Endothelial cell of umbilical vein (primary cell): ENCODE results near the gene CFAP99. TPM values are rescaled to one million over a fixed set of nuclear protein-coding genes. Genes with fewer than 3 reads are reported as not detected.
A peak's percentile ranks its signal among the peaks of the same experiment; 100 is the strongest.

ENCODE experiments used
- BruUV-seq: library from RNA; stranded (reverse); fragments of 400-500 nt; replicated peaks from 2 replicates; lab custom pipeline; 2021; lab: Mats Ljungman, UMichigan
- CTCF ChIA-PET: fragments of 300-600, 350-600 bp; sonication (Branson Sonifier 250); formaldehyde crosslinking; loops from one replicate; lab custom pipeline; 2021; ENCODE audit warnings: antibody characterized with exemption, inconsistent platforms; lab: Charles Lee
- POLR2A ChIA-PET: fragments of 300-600, 350-600 bp; sonication (Branson Sonifier 250); formaldehyde crosslinking; loops from one replicate; lab custom pipeline; 2021; ENCODE audit warnings: antibody characterized with exemption, inconsistent platforms; lab: Charles Lee
- DNase-seq: peaks from one replicate; pipeline ENCODE4 v3.0.0-alpha.2; 2011; ENCODE audit warnings: low read depth, low spot score
- FAIRE-seq: peaks from 2 replicates; lab custom pipeline; 2011; peaks lifted over from hg19 to GRCh38; lab: Jason Lieb, UNC
- H2AFZ ChIP-seq: 2 replicates; pipeline ENCODE4 v1.6.0; 2012; ENCODE audit warnings: low read depth, low read length, control low read depth, inconsistent platforms
- H3K27ac ChIP-seq: 2 replicates; pipeline ENCODE4 v1.5.1; 2011; ENCODE audit warnings: low read depth, mild to moderate bottlenecking, control low read depth, low read length, moderate library complexity; ENCODE audit not compliant: insufficient read depth
- H3K27me3 ChIP-seq, 2 experiments: 2 replicates each; pipeline versions ENCODE4 v1.6.0 to v1.6.1; 2011; ENCODE audit warnings: low read length in 2 of 2, mixed read lengths in 1 of 2; ENCODE audit not compliant: control insufficient read depth in 2 of 2, insufficient read depth in 2 of 2
- H3K36me3 ChIP-seq, 2 experiments: 2 replicates in 1 of 2; 3 replicates in 1 of 2; pipeline ENCODE4 v1.5.1; 2011; ENCODE audit warnings: low read length in 2 of 2, mild to moderate bottlenecking in 1 of 2, moderate library complexity in 1 of 2; ENCODE audit not compliant: control insufficient read depth in 2 of 2, insufficient read depth in 2 of 2; ENCODE audit errors: extremely low read depth in 1 of 2
- H3K4me1 ChIP-seq: 3 replicates; pipeline ENCODE4 v1.5.1; 2011; ENCODE audit warnings: mild to moderate bottlenecking, low read length; ENCODE audit not compliant: control insufficient read depth, insufficient read depth; ENCODE audit errors: extremely low read depth
- H3K4me2 ChIP-seq: 2 replicates; pipeline ENCODE4 v1.6.1; 2011; ENCODE audit warnings: low read length, control low read depth, mixed read lengths; ENCODE audit not compliant: insufficient read depth
- H3K4me3 ChIP-seq, 3 experiments: fragments of 200-600 bp in 1 of 3; sonication (generic), shearing (Covaris generic) in 1 of 3; replicated peaks in 1 of 3; 2 replicates each; pipeline ENCODE4 v1.5.1; 2011 to 2016; ENCODE audit warnings: control low read depth in 3 of 3, low read length in 3 of 3, mild to moderate bottlenecking in 2 of 3, inconsistent platforms in 1 of 3, low read depth in 1 of 3, moderate library complexity in 1 of 3; ENCODE audit not compliant: insufficient read depth in 1 of 3
- H3K79me2 ChIP-seq: 2 replicates; pipeline ENCODE4 v1.6.0; 2012; ENCODE audit warnings: low read length, inconsistent platforms; ENCODE audit not compliant: control insufficient read depth, insufficient read depth
- H3K9ac ChIP-seq: replicated peaks from 2 replicates; pipeline ENCODE3; 2011; ENCODE audit warnings: low read length, control low read depth; ENCODE audit not compliant: insufficient read depth; ENCODE audit errors: extremely low read depth
- H3K9me1 ChIP-seq: replicated peaks from 3 replicates; pipeline ENCODE4 v1.6.0; 2011; ENCODE audit warnings: mild to moderate bottlenecking, low read length; ENCODE audit not compliant: control insufficient read depth, insufficient read depth; ENCODE audit errors: extremely low read depth
- H3K9me3 ChIP-seq: replicated peaks from 2 replicates; pipeline ENCODE4 v1.5.1; 2012; ENCODE audit warnings: low read length, inconsistent platforms; ENCODE audit not compliant: control insufficient read depth, insufficient read depth
- H4K20me1 ChIP-seq: replicated peaks from 2 replicates; pipeline ENCODE3; 2011; ENCODE audit warnings: mild to moderate bottlenecking, low read length; ENCODE audit not compliant: control insufficient read depth, insufficient read depth; ENCODE audit errors: extremely low read depth
- EZH2 ChIP-seq: IDR thresholded peaks from 2 replicates; pipeline ENCODE4 v1.6.1; 2012; ENCODE audit warnings: borderline replicate concordance, low read depth, mild to moderate bottlenecking, moderate library complexity, low read length, inconsistent platforms; ENCODE audit not compliant: severe bottlenecking
- FOS ChIP-seq: IDR thresholded peaks from 2 replicates; pipeline ENCODE4 v1.6.1; 2011; ENCODE audit warnings: mild to moderate bottlenecking, low read length, moderate library complexity, borderline replicate concordance; ENCODE audit not compliant: insufficient read depth
- GATA2 ChIP-seq: IDR thresholded peaks from 2 replicates; pipeline ENCODE4 v1.7.0; 2011; ENCODE audit warnings: low read depth, mild to moderate bottlenecking, moderate library complexity, mixed read lengths, low read length; ENCODE audit not compliant: insufficient read length, insufficient read depth
- JUN ChIP-seq: IDR thresholded peaks from 2 replicates; pipeline ENCODE4 v1.6.1; 2011; ENCODE audit warnings: borderline replicate concordance, low read depth; ENCODE audit not compliant: insufficient read length, insufficient read depth
- MYC ChIP-seq: IDR thresholded peaks from one replicate; pipeline ENCODE4 v1.6.1; 2011; ENCODE audit warnings: mild to moderate bottlenecking, low read depth, low read length
- POLR2A ChIP-seq: IDR thresholded peaks from 2 replicates; pipeline ENCODE4 v1.6.1; 2012; ENCODE audit warnings: low read depth, mild to moderate bottlenecking, control low read depth, low read length
- POLR2AphosphoS5 ChIP-seq: IDR thresholded peaks from 2 replicates; pipeline ENCODE4 v1.6.1; 2012; ENCODE audit warnings: low read depth, mild to moderate bottlenecking, control low read depth, low read length, moderate library complexity; ENCODE audit not compliant: insufficient read depth
- dilution Hi-C: fragments of 300-500 bp; cut with MboI; formaldehyde crosslinking; loops from one replicate; pipeline ENCODE4 v1.15.0; 2019; ENCODE audit warnings: low sequenced_read_pairs; ENCODE audit not compliant: extremely low pct_ligation_motif_present
- intact Hi-C: fragments of 100-400 bp; cut with micrococcal nuclease; formaldehyde crosslinking; loops from one replicate; pipeline ENCODE4 v1.10.0; 2022
- polyA plus RNA-seq, 4 experiments: library from polyadenylated mRNA; depleted of rRNA in 3 of 4; stranded (reverse) in 3 of 4; unstranded in 1 of 4; fragments of >200 nt; gene quantifications; 2 replicates each; pipeline versions ENCODE4 v1.2.1 to v1.2.3, GENCODE V29; 2011 to 2012; ENCODE audit warnings: missing spikeins in 1 of 4
- total RNA-seq: library from RNA; stranded (reverse); gene quantifications from 2 replicates; pipeline ENCODE4 v1.2.3, GENCODE V29; 2021
- TF ChIP-seq, protein P1 (sequence below), 2 donors: IDR thresholded peaks; 1 replicate in 1 of 2; 2 replicates in 1 of 2; pipeline ENCODE4 v1.5.1; 2011; ENCODE audit warnings: low read length in 2 of 2, mild to moderate bottlenecking in 2 of 2, moderate library complexity in 2 of 2, control low read depth in 1 of 2, inconsistent platforms in 1 of 2, low read depth in 1 of 2; ENCODE audit not compliant: insufficient read depth in 1 of 2; ENCODE audit errors: extremely low read depth in 1 of 2
- TF ChIP-seq, protein P2 (sequence below): IDR thresholded peaks from 2 replicates; pipeline ENCODE4 v1.6.1; 2011; ENCODE audit not compliant: insufficient read depth, insufficient read length

CFAP99 gene
- total and polyA plus RNA-seq, 2 donors (not counting 3 experiments of a cell fraction or from before 2014, with no cell fraction given), result 0.03 TPM; not detected in 1

DNA sequence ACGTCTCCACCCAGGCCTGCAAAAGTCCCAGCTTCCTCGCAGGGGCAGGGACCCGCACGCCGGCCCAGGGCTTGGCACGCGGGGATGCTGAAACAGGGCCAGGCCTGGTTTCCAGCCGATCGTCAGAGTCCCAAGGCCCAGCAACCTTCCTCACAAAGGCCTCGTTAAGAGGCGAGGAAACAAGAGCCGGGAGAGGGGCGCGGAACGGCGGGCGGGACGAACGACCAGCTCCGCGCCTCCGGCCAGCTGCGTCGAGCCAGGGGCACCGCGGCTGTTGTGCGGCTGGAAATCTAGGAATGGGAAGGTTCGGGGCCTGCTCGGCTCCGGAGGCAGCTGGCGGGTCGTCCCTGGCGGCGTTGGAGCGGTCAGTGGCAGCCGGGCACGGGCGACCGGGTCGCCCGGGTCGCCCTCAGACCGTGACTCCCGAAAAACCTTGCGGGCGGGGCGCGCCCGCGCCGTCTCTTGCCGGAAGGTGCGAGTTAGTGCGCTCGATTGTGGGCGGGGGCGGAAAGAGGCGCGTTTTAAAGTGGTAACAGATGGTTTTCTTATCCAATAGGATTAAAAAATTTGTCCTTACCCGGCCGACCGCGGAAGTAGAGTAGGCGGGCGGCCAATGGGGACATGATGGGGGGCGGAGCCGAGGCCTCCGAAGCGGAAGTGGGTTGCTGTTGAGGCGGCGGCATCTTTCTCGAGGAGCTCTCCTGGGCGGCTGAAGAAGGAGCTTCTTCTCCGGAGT, 49.9 kb downstream of the CFAP99 start, which contains the start of gene RNF4:
TSS of gene RNF4 (plus strand) at position 651 of the 736 bp plus-strand sequence. CDS start 21,388 bp downstream, outside the sequence.
- ChIA-PET POLR2A (interaction anchor here (0.7 to 1.3 kb wide), 2 partner anchors 206 to 221 kb away, joined by 3 to 4 read pairs; partner anchors contain the start of gene MXD4), CTCF (interaction anchor here (1.1 to 3.5 kb wide), 6 partner anchors 16 to 418 kb away, joined by 3 to 14 read pairs (median 4); no protein-coding TSS in a partner anchor)
- TF ChIP-seq MYC (no peak), FOS (no peak), EZH2 (no peak), POLR2AphosphoS5 (peak; percentile 68), GATA2 (no peak), POLR2A (peak; percentile 86), JUN (no peak)
- TF ChIP-seq, protein P1, sequence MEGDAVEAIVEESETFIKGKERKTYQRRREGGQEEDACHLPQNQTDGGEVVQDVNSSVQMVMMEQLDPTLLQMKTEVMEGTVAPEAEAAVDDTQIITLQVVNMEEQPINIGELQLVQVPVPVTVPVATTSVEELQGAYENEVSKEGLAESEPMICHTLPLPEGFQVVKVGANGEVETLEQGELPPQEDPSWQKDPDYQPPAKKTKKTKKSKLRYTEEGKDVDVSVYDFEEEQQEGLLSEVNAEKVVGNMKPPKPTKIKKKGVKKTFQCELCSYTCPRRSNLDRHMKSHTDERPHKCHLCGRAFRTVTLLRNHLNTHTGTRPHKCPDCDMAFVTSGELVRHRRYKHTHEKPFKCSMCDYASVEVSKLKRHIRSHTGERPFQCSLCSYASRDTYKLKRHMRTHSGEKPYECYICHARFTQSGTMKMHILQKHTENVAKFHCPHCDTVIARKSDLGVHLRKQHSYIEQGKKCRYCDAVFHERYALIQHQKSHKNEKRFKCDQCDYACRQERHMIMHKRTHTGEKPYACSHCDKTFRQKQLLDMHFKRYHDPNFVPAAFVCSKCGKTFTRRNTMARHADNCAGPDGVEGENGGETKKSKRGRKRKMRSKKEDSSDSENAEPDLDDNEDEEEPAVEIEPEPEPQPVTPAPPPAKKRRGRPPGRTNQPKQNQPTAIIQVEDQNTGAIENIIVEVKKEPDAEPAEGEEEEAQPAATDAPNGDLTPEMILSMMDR (IDR thresholded peaks at IDR 0.05; ENCODE audit: extremely low read depth in 1 of 2, insufficient read depth in 1 of 2, low read depth in 1 of 2, low read length in 2 of 2), result no peak
- TF ChIP-seq, protein P2, sequence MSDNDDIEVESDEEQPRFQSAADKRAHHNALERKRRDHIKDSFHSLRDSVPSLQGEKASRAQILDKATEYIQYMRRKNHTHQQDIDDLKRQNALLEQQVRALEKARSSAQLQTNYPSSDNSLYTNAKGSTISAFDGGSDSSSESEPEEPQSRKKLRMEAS, result no peak
- Histone ChIP-seq H3K9ac (peak within 1 kb of the TSS; percentile 95), H4K20me1 (peaks cover 9% of the 10 kb centered on the region), H3K4me2 (peak within 1 kb of the TSS; percentile 98), H3K9me1 (no peaks in the 10 kb centered on the region), H3K27me3 (no peaks in the 10 kb centered on the region), H3K27ac (peak within 1 kb of the TSS; percentile 69), H3K36me3 (peaks cover 2 to 3% of the 10 kb centered on the region in 2 experiments), H3K4me1 (peaks cover 14% of the 10 kb centered on the region), H2AFZ (peak within 1 kb of the TSS; percentile 81), H3K9me3 (no peaks in the 10 kb centered on the region), H3K79me2 (peaks cover 57% of the 10 kb centered on the region), H3K4me3 (peak within 1 kb of the TSS; percentile 92 to 98 (median 95))
- BruUV-seq, result TSS peak; percentile 39
- intact Hi-C loops (loop anchor here (2.0 to 5.0 kb wide), 4 partner anchors 14 to 226 kb away; partner anchors contain the start of genes HAUS3 and POLN), dilution Hi-C loops (no loop called here)
- FAIRE-seq (peak; percentile 93), DNase-seq (peak; percentile 97)
